Measurements from ENCODE around the gene SCMH1. TPM values are rescaled to one million over a fixed set of nuclear protein-coding genes. Genes with fewer than 3 reads are reported as not detected.
A peak's percentile ranks its signal among the peaks of the same experiment; 100 is the strongest.

The SCMH1 gene
- total and polyA plus RNA-seq, 12 donors = 29.3 to 62.5 (median 42.2) TPM

DNA sequence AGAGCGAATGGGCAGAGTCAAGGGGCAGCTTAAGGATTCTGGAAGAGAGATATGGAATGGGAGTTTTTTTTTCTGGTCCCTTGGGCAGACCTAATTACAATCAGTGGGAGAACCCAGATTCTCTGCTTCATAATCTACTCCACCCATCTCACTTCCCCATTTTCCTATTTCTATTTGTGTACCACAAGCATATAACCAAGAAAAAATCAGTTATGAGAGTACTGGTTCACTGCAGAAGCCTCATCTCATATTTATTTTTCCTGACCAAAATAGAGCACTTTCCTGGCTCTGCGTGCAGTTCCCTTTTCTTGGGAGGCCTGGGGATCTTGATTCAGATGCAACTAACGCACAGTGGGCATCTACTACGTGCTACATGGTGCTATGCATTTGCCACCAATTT is 138.3 kb downstream of the SCMH1 start:
- H3K4me1 ChIP-seq (replicated peaks in 1 of 2) = peaks cover 14 to 27% of the 10 kb centered on the region in 2 donors
- intact Hi-C loops (cut with DNase I) = no loop called here
- no peaks in the 10 kb centered on the region for H3K36me3 ChIP-seq (replicated peaks in 1 of 2)
- no peak overlapping the region for H3K4me3 ChIP-seq
- DNase-seq = no peak
- no peaks in the 10 kb centered on the region for H3K27me3 ChIP-seq
- H3K9me3 ChIP-seq (replicated peaks in 1 of 3) = no peaks in the 10 kb centered on the region
- TF ChIP-seq, protein P1, sequence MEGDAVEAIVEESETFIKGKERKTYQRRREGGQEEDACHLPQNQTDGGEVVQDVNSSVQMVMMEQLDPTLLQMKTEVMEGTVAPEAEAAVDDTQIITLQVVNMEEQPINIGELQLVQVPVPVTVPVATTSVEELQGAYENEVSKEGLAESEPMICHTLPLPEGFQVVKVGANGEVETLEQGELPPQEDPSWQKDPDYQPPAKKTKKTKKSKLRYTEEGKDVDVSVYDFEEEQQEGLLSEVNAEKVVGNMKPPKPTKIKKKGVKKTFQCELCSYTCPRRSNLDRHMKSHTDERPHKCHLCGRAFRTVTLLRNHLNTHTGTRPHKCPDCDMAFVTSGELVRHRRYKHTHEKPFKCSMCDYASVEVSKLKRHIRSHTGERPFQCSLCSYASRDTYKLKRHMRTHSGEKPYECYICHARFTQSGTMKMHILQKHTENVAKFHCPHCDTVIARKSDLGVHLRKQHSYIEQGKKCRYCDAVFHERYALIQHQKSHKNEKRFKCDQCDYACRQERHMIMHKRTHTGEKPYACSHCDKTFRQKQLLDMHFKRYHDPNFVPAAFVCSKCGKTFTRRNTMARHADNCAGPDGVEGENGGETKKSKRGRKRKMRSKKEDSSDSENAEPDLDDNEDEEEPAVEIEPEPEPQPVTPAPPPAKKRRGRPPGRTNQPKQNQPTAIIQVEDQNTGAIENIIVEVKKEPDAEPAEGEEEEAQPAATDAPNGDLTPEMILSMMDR (IDR thresholded peaks at IDR 0.05) = no peak
- no peak for TF ChIP-seq POLR2A (IDR thresholded peaks at IDR 0.05)
- no peak overlapping the region for H3K27ac ChIP-seq
- 74 to 85% (median 84%) methylated on average over 4 of the region's 4 CpGs for WGBS, 4 donors

DNA sequence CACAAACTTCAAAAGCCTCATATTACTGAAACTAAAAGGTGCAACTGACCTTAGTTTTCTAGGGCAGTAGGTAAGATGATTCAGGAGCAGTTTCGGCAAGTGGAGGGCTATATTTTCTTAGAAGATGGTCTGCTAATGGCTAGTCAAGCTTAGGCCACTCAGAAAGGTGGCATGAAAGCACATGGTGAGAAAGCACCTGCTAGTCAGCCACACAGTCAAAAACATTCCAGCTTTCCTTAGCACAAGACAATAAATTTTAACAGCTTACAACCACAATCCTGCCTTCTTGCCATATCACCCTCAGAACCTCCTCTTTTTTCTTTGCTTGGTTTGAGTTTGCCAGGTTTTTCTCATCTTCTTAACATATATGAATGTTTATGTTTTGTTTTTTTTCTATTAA is 139.5 kb downstream of the SCMH1 start:
- H3K4me3 ChIP-seq = no peak overlapping the region
- no peaks in the 10 kb centered on the region for H3K36me3 ChIP-seq (replicated peaks in 1 of 2)
- H3K9me3 ChIP-seq (replicated peaks in 1 of 3) = no peaks in the 10 kb centered on the region
- H3K27me3 ChIP-seq = no peaks in the 10 kb centered on the region
- intact Hi-C loops (cut with DNase I) = no loop called here
- peaks cover 8 to 22% of the 10 kb centered on the region in 2 donors for H3K4me1 ChIP-seq (replicated peaks in 1 of 2)
- peak overlapping the region in 3 of 5 donors; percentile 14 to 37 (median 26) for H3K27ac ChIP-seq
- TF ChIP-seq POLR2A (IDR thresholded peaks at IDR 0.05) = no peak
- TF ChIP-seq, protein P1 (IDR thresholded peaks at IDR 0.05) = no peak
- DNase-seq = no peak
- WGBS, 4 donors = 33 to 56% (median 43%) methylated on average over 1 of the region's 1 CpG

DNA sequence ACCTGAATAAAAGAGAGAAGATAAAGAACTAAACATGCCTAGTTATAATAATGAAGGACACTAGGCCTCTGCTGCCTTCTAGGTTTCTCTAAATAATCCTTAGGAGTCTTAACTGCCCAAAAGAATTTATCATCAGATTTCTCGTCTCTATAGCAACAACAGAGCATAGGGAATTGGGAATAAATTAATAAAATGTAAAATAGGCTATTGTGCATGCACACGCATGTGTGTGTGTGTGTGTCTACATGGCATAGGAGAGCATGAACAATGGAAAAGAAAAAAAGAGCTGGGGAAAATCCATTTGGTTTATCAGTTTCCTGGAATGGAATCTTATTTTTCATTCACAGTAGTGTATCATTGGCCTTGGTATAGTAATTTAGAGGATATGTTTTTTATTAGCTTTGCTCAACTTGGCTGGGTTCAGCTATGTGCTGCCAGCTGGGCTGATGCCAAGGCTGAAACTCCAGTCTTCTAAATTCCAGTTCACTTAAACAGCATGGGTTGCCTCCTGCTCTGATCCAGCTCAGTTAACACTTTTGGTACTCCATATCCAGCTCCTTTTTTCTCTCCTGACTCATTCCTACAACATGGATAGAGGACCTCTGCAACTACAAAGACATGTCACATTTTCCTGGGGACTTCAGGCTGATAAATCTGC is 140.0 kb downstream of the SCMH1 start:
- 30 to 49% (median 34%) methylated on average over 2 of the region's 2 CpGs for WGBS, 4 donors

DNA sequence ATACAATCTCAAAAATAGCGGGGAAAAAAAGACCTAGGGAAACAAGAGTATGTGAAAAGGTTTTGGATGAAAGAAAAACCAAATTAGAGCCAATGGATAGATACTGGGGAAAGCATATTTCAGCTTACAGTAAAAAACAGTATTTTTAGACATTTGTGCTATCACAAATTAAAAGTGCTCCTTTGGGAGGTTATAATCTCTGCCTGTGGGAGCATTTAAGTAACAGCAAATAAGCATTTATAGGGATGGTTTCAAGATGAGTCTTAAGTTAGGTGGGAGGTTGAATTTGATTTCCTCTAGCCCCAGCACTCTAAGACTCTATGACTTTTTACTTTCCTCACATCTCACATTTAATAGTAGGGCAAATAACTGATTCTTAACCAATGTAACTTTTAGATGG is 141.0 kb downstream of the SCMH1 start:
- Histone ChIP-seq H3K4me3 (no peak overlapping the region), H3K4me1 (replicated peaks in 1 of 2) (peaks cover 8 to 22% of the 10 kb centered on the region in 2 donors), H3K9me3 (replicated peaks in 1 of 3) (no peaks in the 10 kb centered on the region), H3K36me3 (replicated peaks in 1 of 2) (no peaks in the 10 kb centered on the region), H3K27me3 (no peaks in the 10 kb centered on the region), H3K27ac (peak overlapping the region in 1 of 5 donors; percentile 62)
- no peak for DNase-seq
- intact Hi-C loops (cut with DNase I) = no loop called here
- TF ChIP-seq, protein P1 (IDR thresholded peaks at IDR 0.05) = no peak
- no peak for TF ChIP-seq POLR2A (IDR thresholded peaks at IDR 0.05)
- 86 to 96% (median 94%) methylated on average over 1 of the region's 1 CpG for WGBS, 4 donors

More for the DNA sequence above, 140.0 kb downstream of the SCMH1 start:
- intact Hi-C loops (cut with DNase I) = no loop called here
- DNase-seq = peak; percentile 83 to 96 (median 92)
- peaks cover 8 to 22% of the 10 kb centered on the region in 2 donors for H3K4me1 ChIP-seq (replicated peaks in 1 of 2)
- H3K27me3 ChIP-seq = no peaks in the 10 kb centered on the region
- H3K9me3 ChIP-seq (replicated peaks in 1 of 3) = no peaks in the 10 kb centered on the region
- TF ChIP-seq POLR2A (IDR thresholded peaks at IDR 0.05) = no peak
- TF ChIP-seq, protein P1 (IDR thresholded peaks at IDR 0.05) = no peak
- no peak overlapping the region for H3K4me3 ChIP-seq
- no peaks in the 10 kb centered on the region for H3K36me3 ChIP-seq (replicated peaks in 1 of 2)
- peak overlapping the region in 3 of 5 donors; percentile 14 to 62 (median 26) for H3K27ac ChIP-seq
